ENCODE measurements around the gene PLEKHH1.

PLEKHH1 gene

GRCh38 chr14:67633451-67634147, 100.5 kb downstream of the PLEKHH1 start:
- no peak for DNase-seq

- no peak for DNase-seq
Observed at GRCh38 chr14:67636361-67636919, 103.3 kb downstream of the PLEKHH1 start.

- DNase-seq, result no peak
Observed at GRCh38 chr14:67638642-67639041, 105.6 kb downstream of the PLEKHH1 start.

All from SHP77 treated with DMSO at 0.1 percent for 48 hours (cell line).